Neural cell (in vitro differentiated cells): ENCODE data around the gene TBATA. TPM values are rescaled to one million over a fixed set of nuclear protein-coding genes. Genes with fewer than 3 reads are reported as not detected.

Experiments
- H2AFZ ChIP-seq: fragments of 200-600, 300-800 bp; sonication (generic), shearing (Covaris generic); 2 replicates; pipeline ENCODE4 v1.6.0; 2014; ENCODE audit warnings: low read depth, mild to moderate bottlenecking, antibody characterized with exemption, low read length, moderate library complexity
- H3F3A ChIP-seq: fragments of 200-600 bp; shearing (Covaris generic); 2 replicates; pipeline ENCODE4 v1.6.1; 2016; ENCODE audit warnings: mild to moderate bottlenecking, moderate library complexity, mixed read lengths, antibody characterized with exemption, low read length; ENCODE audit not compliant: insufficient read depth, poor library complexity, severe bottlenecking
- H3K27ac ChIP-seq: fragments of 200-600, 300-800 bp; sonication (generic), shearing (Covaris generic); 2 replicates; pipeline ENCODE4 v1.5.1; 2014; ENCODE audit warnings: mild to moderate bottlenecking, low read length, moderate library complexity
- H3K27me3 ChIP-seq: fragments of 300-800, 200-600 bp; sonication (generic), shearing (Covaris generic); 2 replicates; pipeline ENCODE4 v1.6.0; 2014; ENCODE audit warnings: mild to moderate bottlenecking, low read depth, low read length, moderate library complexity; ENCODE audit not compliant: insufficient read depth
- H3K36me3 ChIP-seq: fragments of 300-800, 200-600 bp; sonication (generic), shearing (Covaris generic); 2 replicates; pipeline ENCODE4 v1.5.1; 2014; ENCODE audit warnings: mild to moderate bottlenecking, antibody characterized with exemption, low read length, moderate library complexity; ENCODE audit not compliant: insufficient read depth
- H3K4me2 ChIP-seq: fragments of 300-800, 200-600 bp; sonication (generic), shearing (Covaris generic); 2 replicates; pipeline ENCODE4 v1.6.0; 2014; ENCODE audit warnings: mild to moderate bottlenecking, low read length
- H3K4me3 ChIP-seq: fragments of 300-800, 200-600 bp; sonication (generic), shearing (Covaris generic); 2 replicates; pipeline ENCODE4 v1.5.1; 2014; ENCODE audit warnings: mild to moderate bottlenecking, low read length, moderate library complexity
- H3K79me2 ChIP-seq: fragments of 200-600 bp; shearing (Covaris generic); replicated peaks from 2 replicates; pipeline ENCODE4 v1.6.0; 2014; ENCODE audit warnings: mild to moderate bottlenecking, low read length, moderate library complexity; ENCODE audit not compliant: insufficient read depth
- H3K9ac ChIP-seq: fragments of 300-800, 200-600 bp; sonication (generic), shearing (Covaris generic); 2 replicates; pipeline ENCODE4 v1.6.1; 2016; ENCODE audit warnings: mild to moderate bottlenecking, low read length, mixed read lengths
- H3K9me2 ChIP-seq: fragments of 200-600 bp; shearing (Covaris generic); 2 replicates; pipeline ENCODE4 v1.6.1; 2016; ENCODE audit warnings: mild to moderate bottlenecking, low read length, mixed read lengths; ENCODE audit not compliant: insufficient read depth
- H3K9me3 ChIP-seq: fragments of 200-600, 300-800 bp; sonication (generic), shearing (Covaris generic); 2 replicates; pipeline ENCODE4 v1.6.1; 2016; ENCODE audit warnings: mild to moderate bottlenecking, mixed run types, low read length, moderate library complexity, mixed read lengths
- H4K20me1 ChIP-seq: fragments of 200-600 bp; shearing (Covaris generic); 2 replicates; pipeline ENCODE4 v1.6.1; 2016; ENCODE audit warnings: mild to moderate bottlenecking, mixed run types; ENCODE audit not compliant: insufficient read depth
- EP300 ChIP-seq: fragments of 450-650 bp; conservative IDR thresholded peaks from 2 replicates; pipeline ENCODE4 v1.6.1; 2014; ENCODE audit warnings: antibody characterized with exemption, mild to moderate bottlenecking, moderate library complexity; ENCODE audit not compliant: poor library complexity, severe bottlenecking
- EZH2 ChIP-seq: fragments of 200-600, 300-800 bp; shearing (Covaris generic), sonication (generic); IDR thresholded peaks from 2 replicates; pipeline ENCODE4 v1.6.1; 2014; ENCODE audit warnings: antibody characterized with exemption, low read length, borderline replicate concordance, mild to moderate bottlenecking; ENCODE audit not compliant: insufficient read depth, poor library complexity, severe bottlenecking
- MXI1 ChIP-seq: fragments of 450-650 bp; conservative IDR thresholded peaks from 2 replicates; pipeline ENCODE4 v1.6.1; 2014; ENCODE audit warnings: antibody characterized with exemption, mild to moderate bottlenecking; ENCODE audit not compliant: poor library complexity, severe bottlenecking
- POLR2AphosphoS5 ChIP-seq: IDR thresholded peaks from 2 replicates; pipeline ENCODE4 v1.6.1; 2012
- RAD21 ChIP-seq: fragments of 450-650 bp; conservative IDR thresholded peaks from 2 replicates; pipeline ENCODE4 v1.6.1; 2014; ENCODE audit warnings: antibody characterized with exemption, mild to moderate bottlenecking, moderate library complexity
- SMC3 ChIP-seq: fragments of 450-650 bp; conservative IDR thresholded peaks from 2 replicates; pipeline ENCODE4 v1.6.1; 2014; ENCODE audit warnings: antibody characterized with exemption, mild to moderate bottlenecking, moderate library complexity; ENCODE audit not compliant: poor library complexity
- TAF1 ChIP-seq: IDR thresholded peaks from 2 replicates; pipeline ENCODE4 v1.6.1; 2012; ENCODE audit warnings: low read depth
- polyA plus RNA-seq: library from polyadenylated mRNA; depleted of rRNA; stranded (reverse); fragments of >200 nt; gene quantifications from 2 replicates; pipeline ENCODE4 v1.2.3, GENCODE V29; 2014
- TF ChIP-seq, protein P1 (sequence below): IDR thresholded peaks from 2 replicates; pipeline ENCODE4 v1.6.1; 2012; ENCODE audit warnings: borderline replicate concordance
- TF ChIP-seq, protein P2 (sequence below): fragments of 450-650 bp; IDR thresholded peaks from 2 replicates; pipeline ENCODE4 v1.5.1; 2014; ENCODE audit warnings: antibody characterized with exemption, mild to moderate bottlenecking, moderate library complexity; ENCODE audit not compliant: poor library complexity, severe bottlenecking

Gene TBATA
- polyA plus RNA-seq, 1 donor from 2014 or later = not detected

DNA sequence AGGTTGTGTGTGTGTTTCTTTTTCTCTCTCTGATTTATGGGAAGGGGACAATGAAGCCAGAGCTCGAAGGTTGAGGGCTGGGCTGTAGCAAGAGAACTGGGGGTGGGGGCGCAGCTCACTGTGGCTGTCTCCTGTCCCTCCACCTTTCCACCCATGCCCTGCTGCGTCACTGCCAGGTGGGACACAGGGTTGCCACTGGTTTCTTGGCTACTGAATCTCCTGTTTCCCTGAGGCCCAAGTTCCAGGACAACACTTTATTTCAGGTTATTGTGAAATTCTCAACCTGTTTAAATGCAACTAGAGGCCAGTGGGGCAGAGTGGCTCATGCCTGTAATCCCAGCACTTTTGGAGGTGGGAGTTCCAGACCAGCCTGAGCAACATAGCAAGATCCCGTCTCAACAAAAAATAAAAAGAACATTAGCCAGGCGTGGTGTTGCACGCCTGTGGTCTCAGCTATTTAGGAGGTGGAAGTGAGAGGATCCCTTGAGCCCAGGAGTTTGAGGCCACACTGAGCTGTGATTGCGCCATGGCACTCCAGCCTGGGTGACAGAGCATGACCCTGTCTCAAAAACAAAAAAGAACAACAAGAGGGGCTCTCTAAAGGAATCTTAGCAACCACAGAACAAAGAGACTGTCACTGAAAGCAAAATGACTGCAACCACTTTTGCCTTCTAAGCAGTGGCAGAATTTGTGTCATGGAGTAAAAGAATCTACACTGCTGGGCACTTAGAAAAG, 22.6 kb downstream of the TBATA start:
- H3K9me2 ChIP-seq = no peaks in the 10 kb centered on the region
- no peaks in the 10 kb centered on the region for H3F3A ChIP-seq

DNA sequence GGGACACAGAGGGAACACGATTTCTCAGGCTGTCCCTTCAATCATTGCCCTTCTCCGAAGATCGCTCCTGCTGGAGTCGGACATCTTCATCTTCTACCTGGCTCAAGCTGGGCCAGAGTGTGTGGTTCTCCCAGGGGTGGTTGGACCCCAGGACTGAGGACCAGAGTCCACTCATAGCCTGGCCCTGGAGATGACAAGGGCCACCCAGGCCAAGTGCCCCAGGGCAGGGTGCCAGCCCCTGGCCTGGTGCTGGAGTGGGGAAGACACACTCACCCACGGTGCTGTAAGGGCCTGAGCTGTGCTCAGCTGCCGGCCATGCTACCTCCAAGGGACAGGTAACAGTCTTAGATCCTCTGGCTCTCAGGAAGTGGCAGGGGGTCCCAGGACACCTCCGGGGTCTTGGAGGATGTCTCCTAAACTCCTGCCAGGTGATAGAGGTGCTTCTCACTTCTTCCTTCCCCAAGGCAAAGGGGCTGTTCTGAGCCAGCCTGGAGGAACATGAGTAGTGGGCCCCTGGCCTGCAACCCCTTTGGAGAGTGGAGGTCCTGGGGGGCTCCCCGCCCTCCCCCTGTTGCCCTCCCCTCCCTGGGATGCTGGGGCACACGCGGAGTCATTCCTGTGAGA, 23.3 kb downstream of the TBATA start:
- H3K36me3 ChIP-seq = no peaks in the 10 kb centered on the region
- H3K27me3 ChIP-seq = no peaks in the 10 kb centered on the region
- no peak overlapping the region for H3K9ac ChIP-seq
- no peaks in the 10 kb centered on the region for H3K9me3 ChIP-seq
- H3F3A ChIP-seq = no peaks in the 10 kb centered on the region
- H3K4me3 ChIP-seq = no peak overlapping the region
- H3K4me2 ChIP-seq = no peak overlapping the region
- no peaks in the 10 kb centered on the region for H3K79me2 ChIP-seq
- no peaks in the 10 kb centered on the region for H4K20me1 ChIP-seq
- no peak overlapping the region for H3K27ac ChIP-seq
- H2AFZ ChIP-seq = no peak overlapping the region
- TF ChIP-seq EZH2 (no peak), POLR2AphosphoS5 (no peak), SMC3 (no peak), RAD21 (no peak)
- no peaks in the 10 kb centered on the region for H3K9me2 ChIP-seq

More for the DNA sequence above, 22.6 kb downstream of the TBATA start:
- TF ChIP-seq, protein P1, sequence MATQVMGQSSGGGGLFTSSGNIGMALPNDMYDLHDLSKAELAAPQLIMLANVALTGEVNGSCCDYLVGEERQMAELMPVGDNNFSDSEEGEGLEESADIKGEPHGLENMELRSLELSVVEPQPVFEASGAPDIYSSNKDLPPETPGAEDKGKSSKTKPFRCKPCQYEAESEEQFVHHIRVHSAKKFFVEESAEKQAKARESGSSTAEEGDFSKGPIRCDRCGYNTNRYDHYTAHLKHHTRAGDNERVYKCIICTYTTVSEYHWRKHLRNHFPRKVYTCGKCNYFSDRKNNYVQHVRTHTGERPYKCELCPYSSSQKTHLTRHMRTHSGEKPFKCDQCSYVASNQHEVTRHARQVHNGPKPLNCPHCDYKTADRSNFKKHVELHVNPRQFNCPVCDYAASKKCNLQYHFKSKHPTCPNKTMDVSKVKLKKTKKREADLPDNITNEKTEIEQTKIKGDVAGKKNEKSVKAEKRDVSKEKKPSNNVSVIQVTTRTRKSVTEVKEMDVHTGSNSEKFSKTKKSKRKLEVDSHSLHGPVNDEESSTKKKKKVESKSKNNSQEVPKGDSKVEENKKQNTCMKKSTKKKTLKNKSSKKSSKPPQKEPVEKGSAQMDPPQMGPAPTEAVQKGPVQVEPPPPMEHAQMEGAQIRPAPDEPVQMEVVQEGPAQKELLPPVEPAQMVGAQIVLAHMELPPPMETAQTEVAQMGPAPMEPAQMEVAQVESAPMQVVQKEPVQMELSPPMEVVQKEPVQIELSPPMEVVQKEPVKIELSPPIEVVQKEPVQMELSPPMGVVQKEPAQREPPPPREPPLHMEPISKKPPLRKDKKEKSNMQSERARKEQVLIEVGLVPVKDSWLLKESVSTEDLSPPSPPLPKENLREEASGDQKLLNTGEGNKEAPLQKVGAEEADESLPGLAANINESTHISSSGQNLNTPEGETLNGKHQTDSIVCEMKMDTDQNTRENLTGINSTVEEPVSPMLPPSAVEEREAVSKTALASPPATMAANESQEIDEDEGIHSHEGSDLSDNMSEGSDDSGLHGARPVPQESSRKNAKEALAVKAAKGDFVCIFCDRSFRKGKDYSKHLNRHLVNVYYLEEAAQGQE = no peak
- TF ChIP-seq TAF1 (no peak), EP300 (no peak), EZH2 (no peak), RAD21 (no peak), MXI1 (no peak), POLR2AphosphoS5 (no peak), SMC3 (no peak)
- TF ChIP-seq, protein P2, sequence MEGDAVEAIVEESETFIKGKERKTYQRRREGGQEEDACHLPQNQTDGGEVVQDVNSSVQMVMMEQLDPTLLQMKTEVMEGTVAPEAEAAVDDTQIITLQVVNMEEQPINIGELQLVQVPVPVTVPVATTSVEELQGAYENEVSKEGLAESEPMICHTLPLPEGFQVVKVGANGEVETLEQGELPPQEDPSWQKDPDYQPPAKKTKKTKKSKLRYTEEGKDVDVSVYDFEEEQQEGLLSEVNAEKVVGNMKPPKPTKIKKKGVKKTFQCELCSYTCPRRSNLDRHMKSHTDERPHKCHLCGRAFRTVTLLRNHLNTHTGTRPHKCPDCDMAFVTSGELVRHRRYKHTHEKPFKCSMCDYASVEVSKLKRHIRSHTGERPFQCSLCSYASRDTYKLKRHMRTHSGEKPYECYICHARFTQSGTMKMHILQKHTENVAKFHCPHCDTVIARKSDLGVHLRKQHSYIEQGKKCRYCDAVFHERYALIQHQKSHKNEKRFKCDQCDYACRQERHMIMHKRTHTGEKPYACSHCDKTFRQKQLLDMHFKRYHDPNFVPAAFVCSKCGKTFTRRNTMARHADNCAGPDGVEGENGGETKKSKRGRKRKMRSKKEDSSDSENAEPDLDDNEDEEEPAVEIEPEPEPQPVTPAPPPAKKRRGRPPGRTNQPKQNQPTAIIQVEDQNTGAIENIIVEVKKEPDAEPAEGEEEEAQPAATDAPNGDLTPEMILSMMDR = no peak
- H2AFZ ChIP-seq = no peak overlapping the region
- no peaks in the 10 kb centered on the region for H4K20me1 ChIP-seq
- H3K27ac ChIP-seq = no peak overlapping the region
- no peaks in the 10 kb centered on the region for H3K27me3 ChIP-seq
- H3K36me3 ChIP-seq = no peaks in the 10 kb centered on the region
- no peak overlapping the region for H3K4me2 ChIP-seq
- H3K9ac ChIP-seq = no peak overlapping the region
- H3K9me3 ChIP-seq = no peaks in the 10 kb centered on the region
- H3K79me2 ChIP-seq = no peaks in the 10 kb centered on the region
- no peak overlapping the region for H3K4me3 ChIP-seq
